Non-pigmented ciliary epithelial cell (primary cell): Measurements from ENCODE around the gene GNPNAT1.

Experiments
- DNase-seq: peaks from one replicate; pipeline ENCODE4 v3.0.0-alpha.2; 2010; ENCODE audit warnings: low read depth

Gene GNPNAT1

GRCh38 chr14:52791223-52792096 lies at the start of gene GNPNAT1:
Gene GNPNAT1, minus strand, starts transcription at chr14:52791607. Its CDS starts 6,957 bp downstream, at chr14:52784650.
- peak; percentile 48 for DNase-seq

GRCh38 chr14:52840877-52841276 lies 49.5 kb upstream of the GNPNAT1 start:
- no peak for DNase-seq

- no peak for DNase-seq
Observed at GRCh38 chr14:52837451-52837850, 46.0 kb upstream of the GNPNAT1 start.

- DNase-seq, result no peak
Observed at GRCh38 chr14:52836063-52836462, 44.7 kb upstream of the GNPNAT1 start.

- peak; percentile 37 for DNase-seq
Observed at GRCh38 chr14:52835122-52835903, 43.9 kb upstream of the GNPNAT1 start.

- DNase-seq, result peak; percentile 81
Observed at GRCh38 chr14:52834440-52834842, 43.0 kb upstream of the GNPNAT1 start.

GRCh38 chr14:52833891-52834290 lies 42.5 kb upstream of the GNPNAT1 start:
- DNase-seq, result no peak

GRCh38 chr14:52829527-52830185 lies 38.2 kb upstream of the GNPNAT1 start:
- no peak for DNase-seq

GRCh38 chr14:52827426-52827825 lies 36.0 kb upstream of the GNPNAT1 start:
- DNase-seq, result no peak

- no peak for DNase-seq
Observed at GRCh38 chr14:52825085-52825484, 33.7 kb upstream of the GNPNAT1 start.

- DNase-seq, result no peak
Observed at GRCh38 chr14:52824462-52824861, 33.1 kb upstream of the GNPNAT1 start.

GRCh38 chr14:52821805-52822250 lies 30.4 kb upstream of the GNPNAT1 start:
- no peak for DNase-seq

- no peak for DNase-seq
Observed at GRCh38 chr14:52808101-52808500, 16.7 kb upstream of the GNPNAT1 start.

GRCh38 chr14:52806115-52806514 lies 14.7 kb upstream of the GNPNAT1 start:
- no peak for DNase-seq

GRCh38 chr14:52802597-52802996 lies 11.2 kb upstream of the GNPNAT1 start:
- peak; percentile 26 for DNase-seq

GRCh38 chr14:52801014-52801712 lies 9.8 kb upstream of the GNPNAT1 start:
- peak; percentile 69 for DNase-seq

- no peak for DNase-seq
Observed at GRCh38 chr14:52798826-52799225, 7.4 kb upstream of the GNPNAT1 start.

GRCh38 chr14:52797653-52798052 lies 6.2 kb upstream of the GNPNAT1 start:
- no peak for DNase-seq

GRCh38 chr14:52793061-52793460 lies 1.7 kb upstream of the GNPNAT1 start:
- DNase-seq, result no peak

GRCh38 chr14:52792097-52792415 lies 649 bp upstream of the GNPNAT1 start:
- DNase-seq, result no peak

- DNase-seq, result no peak
Observed at GRCh38 chr14:52790756-52791222, 618 bp downstream of the GNPNAT1 start.
